NB4 (cell line): Measurements from ENCODE around the gene PHF2.

Experiments
- MAX ChIP-seq: IDR thresholded peaks from 2 replicates; pipeline ENCODE4 v1.6.1; 2011; ENCODE audit warnings: low read depth, low read length
- MYC ChIP-seq: IDR thresholded peaks from 2 replicates; pipeline ENCODE4 v1.6.1; 2011; ENCODE audit warnings: low read depth, low read length
- POLR2A ChIP-seq: IDR thresholded peaks from 2 replicates; pipeline ENCODE4 v1.6.1; 2011; ENCODE audit warnings: mild to moderate bottlenecking; ENCODE audit not compliant: insufficient read length; ENCODE audit errors: extremely low read depth
- TF ChIP-seq, protein P1 (sequence below): IDR thresholded peaks from one replicate; pipeline ENCODE4 v1.5.1; 2012; ENCODE audit warnings: low read depth, low read length

DNA sequence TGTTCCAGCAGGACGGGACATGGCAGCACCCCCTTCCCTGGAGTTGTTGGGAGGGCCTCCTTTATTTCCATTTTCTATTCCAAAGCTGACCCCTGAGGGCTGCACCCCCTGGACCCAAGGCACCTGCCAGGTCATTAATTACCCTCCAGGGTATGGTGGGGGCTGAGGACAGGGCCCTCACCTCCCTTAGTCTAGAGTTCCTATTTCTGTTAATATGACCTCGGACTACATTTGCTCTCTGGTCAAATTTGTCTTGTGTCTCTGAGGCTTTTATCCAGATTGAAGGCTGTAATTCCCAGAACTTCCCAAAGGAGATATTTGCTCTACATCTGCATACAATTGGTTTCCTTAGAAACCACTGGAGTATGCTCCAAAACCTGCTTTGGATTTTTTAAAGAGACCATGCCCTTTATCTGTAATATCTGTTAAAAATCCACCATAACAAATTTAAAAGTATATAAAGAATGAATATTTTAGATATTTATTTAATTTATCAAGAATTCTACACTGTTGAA is 16.8 kb downstream of the PHF2 start:
- TF ChIP-seq, protein P1, sequence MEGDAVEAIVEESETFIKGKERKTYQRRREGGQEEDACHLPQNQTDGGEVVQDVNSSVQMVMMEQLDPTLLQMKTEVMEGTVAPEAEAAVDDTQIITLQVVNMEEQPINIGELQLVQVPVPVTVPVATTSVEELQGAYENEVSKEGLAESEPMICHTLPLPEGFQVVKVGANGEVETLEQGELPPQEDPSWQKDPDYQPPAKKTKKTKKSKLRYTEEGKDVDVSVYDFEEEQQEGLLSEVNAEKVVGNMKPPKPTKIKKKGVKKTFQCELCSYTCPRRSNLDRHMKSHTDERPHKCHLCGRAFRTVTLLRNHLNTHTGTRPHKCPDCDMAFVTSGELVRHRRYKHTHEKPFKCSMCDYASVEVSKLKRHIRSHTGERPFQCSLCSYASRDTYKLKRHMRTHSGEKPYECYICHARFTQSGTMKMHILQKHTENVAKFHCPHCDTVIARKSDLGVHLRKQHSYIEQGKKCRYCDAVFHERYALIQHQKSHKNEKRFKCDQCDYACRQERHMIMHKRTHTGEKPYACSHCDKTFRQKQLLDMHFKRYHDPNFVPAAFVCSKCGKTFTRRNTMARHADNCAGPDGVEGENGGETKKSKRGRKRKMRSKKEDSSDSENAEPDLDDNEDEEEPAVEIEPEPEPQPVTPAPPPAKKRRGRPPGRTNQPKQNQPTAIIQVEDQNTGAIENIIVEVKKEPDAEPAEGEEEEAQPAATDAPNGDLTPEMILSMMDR, result no peak
- TF ChIP-seq POLR2A, result no peak
- TF ChIP-seq MYC, result no peak
- TF ChIP-seq MAX, result no peak
